Epithelial cell of prostate (primary cell): ENCODE results near the gene CKAP4.

ENCODE experiments used
- DNase-seq: peaks from one replicate; pipeline ENCODE4 v3.0.0-alpha.2; 2011; ENCODE audit warnings: low read depth, low spot score
- H3K27ac ChIP-seq: fragments of 450-650 bp; 2 replicates; pipeline ENCODE4 v1.5.1; 2017; ENCODE audit warnings: mild to moderate bottlenecking

The CKAP4 gene

DNA sequence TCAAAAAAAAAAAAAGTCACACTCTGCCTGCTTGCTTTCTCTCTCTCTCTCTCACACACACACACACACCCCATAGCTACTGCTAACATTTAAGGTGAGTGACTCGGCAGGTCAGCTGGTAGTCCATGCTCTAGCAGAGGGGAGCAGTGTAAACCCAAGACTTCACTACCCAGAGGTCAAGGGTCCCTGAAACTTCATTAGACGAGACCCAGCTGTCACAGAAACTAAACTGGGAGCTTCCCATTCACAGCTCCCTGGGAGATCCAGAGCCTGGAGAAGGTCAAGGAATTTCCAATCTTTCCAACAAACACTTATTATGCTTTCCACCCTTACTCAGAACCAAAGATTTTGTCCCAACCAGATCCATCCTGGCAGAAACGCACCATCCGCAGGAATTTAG lies 33.2 kb downstream of the CKAP4 start:
- no peak for DNase-seq

GRCh38 chr12:106213662-106214061 lies 34.2 kb downstream of the CKAP4 start:
- H3K27ac ChIP-seq = no peak overlapping the region
- DNase-seq = no peak

More for the DNA sequence above, 33.2 kb downstream of the CKAP4 start:
- no peak overlapping the region for H3K27ac ChIP-seq

GRCh38 chr12:106211973-106212372 lies 35.8 kb downstream of the CKAP4 start:
- DNase-seq = no peak
- no peak overlapping the region for H3K27ac ChIP-seq

GRCh38 chr12:106205208-106206069 lies 42.4 kb downstream of the CKAP4 start:
- no peak for DNase-seq
- H3K27ac ChIP-seq = no peak overlapping the region

GRCh38 chr12:106204312-106204711 lies 43.5 kb downstream of the CKAP4 start:
- DNase-seq = no peak
- no peak overlapping the region for H3K27ac ChIP-seq

DNA sequence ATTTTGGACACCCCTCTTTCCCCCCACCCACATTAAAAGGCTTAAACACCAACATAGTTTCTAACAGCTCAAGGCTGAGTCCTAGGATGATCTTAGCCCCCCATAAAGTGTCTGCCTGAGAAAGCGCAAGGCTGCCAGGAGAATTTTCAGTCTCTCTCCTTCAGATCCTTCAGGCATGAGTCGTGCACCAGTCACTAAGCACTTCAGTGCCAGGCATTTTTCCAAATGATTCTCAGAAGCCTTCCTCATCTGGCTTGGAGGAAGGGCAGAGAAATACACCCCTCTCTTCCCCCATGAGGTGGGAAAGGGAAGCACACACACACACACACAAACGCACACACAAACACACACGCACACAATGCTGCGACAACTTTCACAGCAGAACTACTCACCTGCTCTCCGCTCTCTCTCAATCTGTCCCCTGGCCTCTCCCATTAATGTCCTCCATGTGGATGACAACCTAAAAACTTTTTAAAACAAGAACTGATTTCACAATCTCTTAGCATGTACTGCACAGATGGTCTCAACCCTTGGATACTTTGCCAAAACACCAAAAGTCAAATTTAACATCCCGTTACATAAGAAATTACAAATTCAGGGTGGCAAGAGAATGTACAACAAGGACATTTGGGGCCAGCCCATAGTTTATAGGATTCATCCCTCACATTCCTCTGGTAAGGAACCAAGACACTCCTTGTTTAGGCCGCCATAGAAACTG lies 49.8 kb downstream of the CKAP4 start:
- H3K27ac ChIP-seq = no peak overlapping the region
- DNase-seq = no peak

- no peak overlapping the region for H3K27ac ChIP-seq
- no peak for DNase-seq
Observed at GRCh38 chr12:106195621-106196027, 52.2 kb downstream of the CKAP4 start.

GRCh38 chr12:106194351-106194750 lies 53.5 kb downstream of the CKAP4 start:
- DNase-seq = no peak
- no peak overlapping the region for H3K27ac ChIP-seq

- no peak for DNase-seq
- no peak overlapping the region for H3K27ac ChIP-seq
Observed at GRCh38 chr12:106193394-106194215, 54.2 kb downstream of the CKAP4 start.

- no peak for DNase-seq
- H3K27ac ChIP-seq = no peak overlapping the region
Observed at GRCh38 chr12:106192659-106193393, 55.0 kb downstream of the CKAP4 start.

DNA sequence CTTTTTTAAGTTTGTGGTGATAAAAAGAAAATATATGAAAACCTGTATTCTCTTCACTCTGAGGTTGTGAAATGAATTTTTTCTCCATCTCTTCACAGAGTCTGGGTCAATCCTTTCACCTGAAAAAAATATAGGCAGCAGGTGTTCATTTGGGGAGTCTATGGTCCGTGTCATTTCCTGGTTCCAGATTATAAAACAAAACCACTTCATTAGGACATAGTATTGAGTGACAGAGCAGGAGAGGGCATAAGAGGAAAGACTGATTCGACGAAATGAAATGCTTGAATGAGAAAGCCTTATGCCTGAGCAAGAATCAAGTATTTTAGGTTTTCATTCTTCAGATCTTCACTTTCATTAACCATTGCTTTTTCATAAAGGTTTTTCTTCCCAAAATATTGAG lies 57.2 kb downstream of the CKAP4 start:
- DNase-seq = no peak

GRCh38 chr12:106189341-106189740 lies 58.5 kb downstream of the CKAP4 start:
- no peak overlapping the region for H3K27ac ChIP-seq
- no peak for DNase-seq

More for the DNA sequence above, 57.2 kb downstream of the CKAP4 start:
- H3K27ac ChIP-seq = no peak overlapping the region

DNA sequence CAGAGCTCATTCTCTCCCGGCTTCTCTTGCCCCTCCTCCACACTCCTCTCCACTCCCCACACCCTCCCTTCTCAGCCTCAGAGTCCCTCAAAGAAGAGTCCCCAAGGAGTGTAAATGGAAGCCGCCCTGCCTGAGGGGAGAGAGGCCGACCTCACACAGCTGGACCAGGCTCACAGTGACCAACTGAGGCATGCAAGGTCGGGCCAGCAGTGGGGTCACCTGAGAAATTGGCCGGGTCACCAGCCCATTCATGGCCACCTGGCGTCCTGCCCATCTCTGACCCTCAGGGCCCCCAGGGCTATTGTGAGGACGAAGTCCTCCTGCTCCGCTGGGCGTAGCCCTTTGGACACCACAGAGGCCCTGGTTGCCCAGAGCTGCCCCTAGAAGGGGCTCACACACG lies 59.6 kb downstream of the CKAP4 start:
- no peak overlapping the region for H3K27ac ChIP-seq
- no peak for DNase-seq
